ENCODE results near the gene DNHD1. TPM values are rescaled to one million over a fixed set of nuclear protein-coding genes. Genes with fewer than 3 reads are reported as not detected.

The DNHD1 gene
- total and polyA plus RNA-seq, 9 of the 15 experiments (the other 6 are each of a cell fraction or from before 2014, with no cell fraction given): 0.82 to 9.7 (median 3.8) TPM

DNA sequence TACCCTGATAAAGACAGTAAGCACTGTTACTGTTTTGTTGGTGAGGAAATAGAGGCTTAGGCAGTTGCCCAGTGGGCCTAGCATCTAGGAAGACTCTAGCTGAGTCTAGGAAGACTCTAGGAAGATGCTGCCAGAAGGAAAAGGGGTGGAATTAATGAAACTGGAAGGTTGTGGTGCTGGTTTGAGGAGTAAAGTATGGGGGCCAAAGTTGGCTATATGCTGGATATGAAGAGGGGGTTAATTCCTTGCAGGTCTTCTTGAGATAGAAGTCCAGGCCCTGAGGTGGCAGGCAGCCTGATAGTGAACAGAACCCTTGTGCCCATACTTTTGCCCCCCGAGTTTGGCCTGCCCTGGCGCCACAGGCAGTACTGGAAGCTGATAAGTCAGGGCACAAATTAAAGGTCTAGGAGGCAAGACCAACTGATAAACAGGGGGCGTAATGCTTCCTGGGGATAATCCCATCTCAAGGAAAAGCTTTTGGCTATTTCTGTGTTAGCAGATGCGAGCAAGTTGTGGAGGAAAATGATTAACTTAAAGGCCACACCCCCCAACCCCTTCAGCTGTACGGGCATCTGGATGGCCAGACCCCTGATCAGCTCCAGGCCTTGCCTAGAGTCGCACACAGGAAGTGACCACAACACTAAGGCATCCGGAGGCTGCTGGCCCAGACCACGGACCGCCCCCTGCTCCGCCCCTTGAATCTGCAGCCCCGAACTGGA lies 109.5 kb downstream of the DNHD1 start (continued):
- TF ChIP-seq, protein P1, sequence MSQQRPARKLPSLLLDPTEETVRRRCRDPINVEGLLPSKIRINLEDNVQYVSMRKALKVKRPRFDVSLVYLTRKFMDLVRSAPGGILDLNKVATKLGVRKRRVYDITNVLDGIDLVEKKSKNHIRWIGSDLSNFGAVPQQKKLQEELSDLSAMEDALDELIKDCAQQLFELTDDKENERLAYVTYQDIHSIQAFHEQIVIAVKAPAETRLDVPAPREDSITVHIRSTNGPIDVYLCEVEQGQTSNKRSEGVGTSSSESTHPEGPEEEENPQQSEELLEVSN (IDR thresholded peaks at IDR 0.05; ENCODE audit: borderline replicate concordance in 1 of 2, extremely low read depth in 1 of 2, insufficient read depth in 1 of 2, insufficient read length in 1 of 2, low read depth in 1 of 2, low read length in 1 of 2, poor library complexity in 1 of 2, severe bottlenecking in 1 of 2): peak in 1 of 2 experiments; percentile 21
- TF ChIP-seq, protein P2, sequence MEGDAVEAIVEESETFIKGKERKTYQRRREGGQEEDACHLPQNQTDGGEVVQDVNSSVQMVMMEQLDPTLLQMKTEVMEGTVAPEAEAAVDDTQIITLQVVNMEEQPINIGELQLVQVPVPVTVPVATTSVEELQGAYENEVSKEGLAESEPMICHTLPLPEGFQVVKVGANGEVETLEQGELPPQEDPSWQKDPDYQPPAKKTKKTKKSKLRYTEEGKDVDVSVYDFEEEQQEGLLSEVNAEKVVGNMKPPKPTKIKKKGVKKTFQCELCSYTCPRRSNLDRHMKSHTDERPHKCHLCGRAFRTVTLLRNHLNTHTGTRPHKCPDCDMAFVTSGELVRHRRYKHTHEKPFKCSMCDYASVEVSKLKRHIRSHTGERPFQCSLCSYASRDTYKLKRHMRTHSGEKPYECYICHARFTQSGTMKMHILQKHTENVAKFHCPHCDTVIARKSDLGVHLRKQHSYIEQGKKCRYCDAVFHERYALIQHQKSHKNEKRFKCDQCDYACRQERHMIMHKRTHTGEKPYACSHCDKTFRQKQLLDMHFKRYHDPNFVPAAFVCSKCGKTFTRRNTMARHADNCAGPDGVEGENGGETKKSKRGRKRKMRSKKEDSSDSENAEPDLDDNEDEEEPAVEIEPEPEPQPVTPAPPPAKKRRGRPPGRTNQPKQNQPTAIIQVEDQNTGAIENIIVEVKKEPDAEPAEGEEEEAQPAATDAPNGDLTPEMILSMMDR (IDR thresholded peaks at IDR 0.05 in 2 of 3, conservative IDR thresholded peaks at IDR 0.05 in 1 of 3; ENCODE audit: insufficient read depth in 2 of 3, low read depth in 1 of 3, low read length in 3 of 3): no peak
- TF ChIP-seq, protein P3, sequence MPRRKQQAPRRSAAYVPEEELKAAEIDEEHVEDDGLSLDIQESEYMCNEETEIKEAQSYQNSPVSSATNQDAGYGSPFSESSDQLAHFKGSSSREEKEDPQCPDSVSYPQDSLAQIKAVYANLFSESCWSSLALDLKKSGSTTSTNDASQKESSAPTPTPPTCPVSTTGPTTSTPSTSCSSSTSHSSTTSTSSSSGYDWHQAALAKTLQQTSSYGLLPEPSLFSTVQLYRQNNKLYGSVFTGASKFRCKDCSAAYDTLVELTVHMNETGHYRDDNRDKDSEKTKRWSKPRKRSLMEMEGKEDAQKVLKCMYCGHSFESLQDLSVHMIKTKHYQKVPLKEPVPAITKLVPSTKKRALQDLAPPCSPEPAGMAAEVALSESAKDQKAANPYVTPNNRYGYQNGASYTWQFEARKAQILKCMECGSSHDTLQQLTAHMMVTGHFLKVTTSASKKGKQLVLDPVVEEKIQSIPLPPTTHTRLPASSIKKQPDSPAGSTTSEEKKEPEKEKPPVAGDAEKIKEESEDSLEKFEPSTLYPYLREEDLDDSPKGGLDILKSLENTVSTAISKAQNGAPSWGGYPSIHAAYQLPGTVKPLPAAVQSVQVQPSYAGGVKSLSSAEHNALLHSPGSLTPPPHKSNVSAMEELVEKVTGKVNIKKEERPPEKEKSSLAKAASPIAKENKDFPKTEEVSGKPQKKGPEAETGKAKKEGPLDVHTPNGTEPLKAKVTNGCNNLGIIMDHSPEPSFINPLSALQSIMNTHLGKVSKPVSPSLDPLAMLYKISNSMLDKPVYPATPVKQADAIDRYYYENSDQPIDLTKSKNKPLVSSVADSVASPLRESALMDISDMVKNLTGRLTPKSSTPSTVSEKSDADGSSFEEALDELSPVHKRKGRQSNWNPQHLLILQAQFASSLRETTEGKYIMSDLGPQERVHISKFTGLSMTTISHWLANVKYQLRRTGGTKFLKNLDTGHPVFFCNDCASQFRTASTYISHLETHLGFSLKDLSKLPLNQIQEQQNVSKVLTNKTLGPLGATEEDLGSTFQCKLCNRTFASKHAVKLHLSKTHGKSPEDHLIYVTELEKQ (CRISPR knock-in tag; IDR thresholded peaks at IDR 0.05): no peak
- TF ChIP-seq XRCC5 (IDR thresholded peaks at IDR 0.05; ENCODE audit: low read depth, low read length) (peak; percentile 21; the same call in 1 of the 2 replicates), SMARCC2 (IDR thresholded peaks at IDR 0.05; ENCODE audit: low read depth) (no peak), PURB (CRISPR knock-in tag; IDR thresholded peaks at IDR 0.05; ENCODE audit: low read depth) (no peak), U2AF1 (optimal IDR thresholded peaks at IDR 0.05; ENCODE audit: low read depth, low read length) (no peak), FUS (optimal IDR thresholded peaks at IDR 0.05; ENCODE audit: low read depth, low read length) (no peak), BACH1 (tag; IDR thresholded peaks at IDR 0.05) (no peak), TEAD1 (CRISPR knock-in tag; IDR thresholded peaks at IDR 0.05) (peak; percentile 93 to 97), ATF7 (IDR thresholded peaks at IDR 0.05) (peak; percentile 97), SP1 (CRISPR knock-in tag; IDR thresholded peaks at IDR 0.05) (0 out of 2 replicates have a peak, but pooled peaks have one; percentile 40), ELF1 (tag; IDR thresholded peaks at IDR 0.05) (peak; percentile 68; the same call in 1 of the 2 replicates), PHF8 (IDR thresholded peaks at IDR 0.05; ENCODE audit: borderline replicate concordance, low read length) (peak; percentile 36; the same call in 1 of the 2 replicates)
- TF ChIP-seq, protein P4, sequence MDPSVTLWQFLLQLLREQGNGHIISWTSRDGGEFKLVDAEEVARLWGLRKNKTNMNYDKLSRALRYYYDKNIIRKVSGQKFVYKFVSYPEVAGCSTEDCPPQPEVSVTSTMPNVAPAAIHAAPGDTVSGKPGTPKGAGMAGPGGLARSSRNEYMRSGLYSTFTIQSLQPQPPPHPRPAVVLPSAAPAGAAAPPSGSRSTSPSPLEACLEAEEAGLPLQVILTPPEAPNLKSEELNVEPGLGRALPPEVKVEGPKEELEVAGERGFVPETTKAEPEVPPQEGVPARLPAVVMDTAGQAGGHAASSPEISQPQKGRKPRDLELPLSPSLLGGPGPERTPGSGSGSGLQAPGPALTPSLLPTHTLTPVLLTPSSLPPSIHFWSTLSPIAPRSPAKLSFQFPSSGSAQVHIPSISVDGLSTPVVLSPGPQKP (CRISPR knock-in tag; IDR thresholded peaks at IDR 0.05): no peak
- TF ChIP-seq, protein P5, sequence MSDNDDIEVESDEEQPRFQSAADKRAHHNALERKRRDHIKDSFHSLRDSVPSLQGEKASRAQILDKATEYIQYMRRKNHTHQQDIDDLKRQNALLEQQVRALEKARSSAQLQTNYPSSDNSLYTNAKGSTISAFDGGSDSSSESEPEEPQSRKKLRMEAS (CRISPR knock-in tag; IDR thresholded peaks at IDR 0.05): 0 out of 2 replicates have a peak, but pooled peaks have one; percentile 14
- TF ChIP-seq, protein P6, sequence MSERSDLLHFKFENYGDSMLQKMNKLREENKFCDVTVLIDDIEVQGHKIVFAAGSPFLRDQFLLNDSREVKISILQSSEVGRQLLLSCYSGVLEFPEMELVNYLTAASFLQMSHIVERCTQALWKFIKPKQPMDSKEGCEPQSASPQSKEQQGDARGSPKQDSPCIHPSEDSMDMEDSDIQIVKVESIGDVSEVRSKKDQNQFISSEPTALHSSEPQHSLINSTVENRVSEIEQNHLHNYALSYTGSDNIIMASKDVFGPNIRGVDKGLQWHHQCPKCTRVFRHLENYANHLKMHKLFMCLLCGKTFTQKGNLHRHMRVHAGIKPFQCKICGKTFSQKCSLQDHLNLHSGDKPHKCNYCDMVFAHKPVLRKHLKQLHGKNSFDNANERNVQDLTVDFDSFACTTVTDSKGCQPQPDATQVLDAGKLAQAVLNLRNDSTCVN (CRISPR knock-in tag; IDR thresholded peaks at IDR 0.05): no peak
